ENCODE results near the gene MATCAP1. TPM values are rescaled to one million over a fixed set of nuclear protein-coding genes. Genes with fewer than 3 reads are reported as not detected.

Gene MATCAP1
- total and polyA plus RNA-seq, 2 of the 13 experiments (the other 11 are each of a cell fraction or from before 2014, with no cell fraction given), result 11.2 to 24.5 TPM

- 0 out of 2 replicates have a peak, but pooled peaks have one; percentile 49 for TF ChIP-seq ZNF280D (CRISPR knock-in tag; IDR thresholded peaks at IDR 0.05)
- TF ChIP-seq ELF4 (CRISPR knock-in tag; IDR thresholded peaks at IDR 0.05; ENCODE audit: borderline replicate concordance), result no peak
- TF ChIP-seq PLSCR1 (CRISPR knock-in tag; IDR thresholded peaks at IDR 0.05; ENCODE audit: borderline replicate concordance), result no peak
- TF ChIP-seq PHF20 (CRISPR knock-in tag; IDR thresholded peaks at IDR 0.05), result peak; percentile 27; the same call in 1 of the 2 replicates
- no peak; the same call in 1 of the 2 replicates for TF ChIP-seq ZNF670 (CRISPR knock-in tag; IDR thresholded peaks at IDR 0.05; ENCODE audit: borderline replicate concordance)
- TF ChIP-seq MAFK (conservative IDR thresholded peaks at IDR 0.05 in 1 of 2, IDR thresholded peaks at IDR 0.05 in 1 of 2; ENCODE audit: low read length in 2 of 2), result no peak
- TF ChIP-seq NR3C1 (CRISPR knock-in tag; IDR thresholded peaks at IDR 0.05), result no peak
- 0 out of 2 replicates have a peak, but pooled peaks have one; percentile 21 for TF ChIP-seq ZBTB43 (CRISPR knock-in tag; conservative IDR thresholded peaks at IDR 0.05)
- no peak for TF ChIP-seq DNMT3B (CRISPR knock-in tag; conservative IDR thresholded peaks at IDR 0.05)
- no peak for TF ChIP-seq ZKSCAN8 (CRISPR knock-in tag; IDR thresholded peaks at IDR 0.05; ENCODE audit: borderline replicate concordance)
- TF ChIP-seq NCOA5 (CRISPR knock-in tag; IDR thresholded peaks at IDR 0.05), result no peak
- peak; percentile 78; the same call in 1 of the 2 replicates for TF ChIP-seq HINFP (CRISPR knock-in tag; IDR thresholded peaks at IDR 0.05; ENCODE audit: low read depth)
- TF ChIP-seq ZNF709 (CRISPR knock-in tag; IDR thresholded peaks at IDR 0.05), result peak; percentile 64; the same call in 1 of the 2 replicates
- no peak for TF ChIP-seq ZNF180 (CRISPR knock-in tag; IDR thresholded peaks at IDR 0.05; ENCODE audit: borderline replicate concordance, low read depth)
- TF ChIP-seq ZSCAN21 (CRISPR knock-in tag; IDR thresholded peaks at IDR 0.05; ENCODE audit: borderline replicate concordance), result peak; percentile 89; the same call in 1 of the 2 replicates
- no peak for TF ChIP-seq GPBP1L1 (CRISPR knock-in tag; IDR thresholded peaks at IDR 0.05)
- TF ChIP-seq SKI (IDR thresholded peaks at IDR 0.05; ENCODE audit: partially characterized antibody), result peak; percentile 62
- peak; percentile 82; the same call in 1 of the 2 replicates for TF ChIP-seq RFXAP (CRISPR knock-in tag; IDR thresholded peaks at IDR 0.05; ENCODE audit: borderline replicate concordance)
- 0 out of 2 replicates have a peak, but pooled peaks have one; percentile 22 for TF ChIP-seq ZBTB20 (CRISPR knock-in tag; IDR thresholded peaks at IDR 0.05; ENCODE audit: borderline replicate concordance, low read depth)
- no peak for TF ChIP-seq ZMYM2 (CRISPR knock-in tag; IDR thresholded peaks at IDR 0.05)
Measured at GRCh38 chr16:67155295-67156142, 28.2 kb downstream of the MATCAP1 start (continued).

All from HepG2 (cell line).